ENCODE data around the gene TGM5.
"Not testable (repeated sequence)": the region's sequence is repeated elsewhere in the genome, so short reads cannot be mapped to it uniquely, and the experiment has no call there.

The TGM5 gene

GRCh38 chr15:43244092-43244491 is 22.6 kb downstream of the TGM5 start:
- DNase-seq (ENCODE audit: low read depth): no peak

DNA sequence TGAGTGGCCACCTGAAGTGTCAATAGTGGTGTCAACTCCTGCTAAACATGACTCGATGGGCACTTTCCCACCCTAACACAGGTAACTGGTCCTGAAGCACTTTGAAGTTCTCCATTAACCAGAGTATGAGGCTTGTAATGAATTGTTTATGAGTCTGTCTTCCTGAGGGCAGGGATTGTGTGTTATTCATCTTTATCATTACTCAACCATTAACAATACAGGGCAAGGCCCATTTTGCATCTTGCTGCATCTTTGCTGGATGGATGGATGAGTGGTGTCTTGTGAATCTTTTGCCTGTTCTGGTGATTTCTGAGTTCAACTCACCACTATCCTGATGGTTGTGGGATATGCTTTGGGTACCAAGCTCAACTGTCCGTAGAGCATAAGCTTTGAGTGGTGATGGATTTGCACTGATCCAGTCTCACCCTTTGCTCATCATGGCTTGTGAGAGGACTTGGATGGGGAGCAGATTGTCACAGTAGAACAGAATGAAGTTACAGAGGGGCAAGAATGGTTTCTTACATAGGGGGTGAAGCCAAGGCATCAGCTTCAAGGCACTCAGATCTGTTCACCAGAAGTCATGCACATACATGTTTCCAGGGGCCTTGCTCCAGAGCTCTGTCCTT is 23.6 kb downstream of the TGM5 start:
- no peak for DNase-seq (ENCODE audit: low read depth)

GRCh38 chr15:43242616-43243015 is 24.1 kb downstream of the TGM5 start:
- DNase-seq (ENCODE audit: low read depth): no peak

DNA sequence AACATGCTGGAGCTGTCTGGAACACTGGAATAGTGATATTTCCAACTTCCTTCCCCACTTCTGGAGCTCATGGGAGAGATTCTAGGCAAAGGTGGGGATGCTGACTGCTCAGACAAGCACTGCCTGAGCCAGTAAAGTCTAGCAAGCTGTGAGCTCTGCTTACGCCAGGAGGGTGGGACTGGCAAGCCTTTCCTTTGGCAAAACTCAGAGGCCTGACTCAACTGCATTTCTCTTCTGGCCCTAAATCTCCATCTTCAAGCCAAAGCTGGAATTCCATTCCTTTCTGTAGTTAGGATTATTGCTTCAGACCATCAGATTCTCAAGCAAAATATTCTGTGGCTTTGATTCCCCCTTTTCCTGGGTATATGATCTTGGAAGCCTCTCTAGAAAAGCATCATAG is 25.6 kb downstream of the TGM5 start:
- no peak for DNase-seq (ENCODE audit: low read depth)

- DNase-seq (ENCODE audit: low read depth): no peak
Measured at GRCh38 chr15:43239732-43240491, 26.8 kb downstream of the TGM5 start.

- DNase-seq (ENCODE audit: low read depth): no peak
Measured at GRCh38 chr15:43238671-43239131, 28.0 kb downstream of the TGM5 start.

DNA sequence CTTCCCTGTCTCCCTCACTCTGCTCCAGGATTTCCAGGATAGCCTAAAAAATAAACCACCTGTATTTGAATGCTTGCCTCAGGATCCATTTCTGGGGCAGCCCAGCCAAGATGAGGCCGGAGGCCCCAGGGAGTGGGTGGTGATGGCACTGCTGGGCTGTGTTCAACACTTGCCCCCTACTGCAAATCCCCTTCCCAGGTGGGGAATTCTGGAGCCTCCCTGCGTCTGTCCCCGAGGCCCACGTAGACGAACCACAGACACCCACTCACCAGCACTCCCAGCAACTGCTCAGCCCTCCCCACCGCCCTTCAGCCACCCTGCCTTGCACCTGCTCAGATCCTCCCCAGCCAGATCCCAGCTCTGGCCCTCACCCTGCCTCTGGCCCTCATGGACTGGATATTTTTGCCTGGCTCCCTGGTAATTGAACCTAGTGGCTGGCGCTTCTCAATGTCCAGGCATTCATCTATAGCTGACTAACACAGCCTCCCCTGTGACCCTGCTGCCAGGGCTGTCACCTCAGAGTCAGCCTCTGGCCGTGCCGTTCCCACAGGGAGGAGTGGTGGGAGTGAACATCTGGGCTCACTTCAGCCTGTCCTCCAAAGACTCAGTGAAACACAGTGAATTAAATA is 28.8 kb downstream of the TGM5 start:
- no peak for DNase-seq (ENCODE audit: low read depth)

DNA sequence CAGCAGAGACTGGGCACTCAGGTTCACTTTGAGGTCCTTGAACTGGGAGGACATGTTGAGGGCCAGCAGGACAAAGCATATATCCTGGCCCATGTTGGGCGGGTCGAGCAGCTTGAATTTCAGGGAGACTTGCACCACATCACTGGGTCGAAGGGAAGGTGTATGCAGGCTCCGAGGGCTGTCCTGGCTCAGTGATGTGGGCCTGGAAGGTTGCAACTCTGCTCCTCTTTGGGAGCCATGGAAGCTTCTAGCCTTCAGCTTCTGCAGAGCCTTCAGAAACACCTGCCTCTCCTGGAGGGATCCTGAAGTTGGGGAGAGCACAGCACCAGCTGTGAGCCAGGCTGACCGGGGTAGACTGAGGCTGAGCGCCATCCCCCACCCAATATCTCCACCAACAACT is 31.2 kb downstream of the TGM5 start:
- DNase-seq (ENCODE audit: low read depth): no peak

- no peak for DNase-seq (ENCODE audit: low read depth)
Measured at GRCh38 chr15:43232289-43232874, 34.3 kb downstream of the TGM5 start.

- DNase-seq (ENCODE audit: low read depth): no peak
Measured at GRCh38 chr15:43230640-43231115, 36.0 kb downstream of the TGM5 start.

GRCh38 chr15:43229977-43230376 is 36.8 kb downstream of the TGM5 start:
- no peak for DNase-seq (ENCODE audit: low read depth)

DNA sequence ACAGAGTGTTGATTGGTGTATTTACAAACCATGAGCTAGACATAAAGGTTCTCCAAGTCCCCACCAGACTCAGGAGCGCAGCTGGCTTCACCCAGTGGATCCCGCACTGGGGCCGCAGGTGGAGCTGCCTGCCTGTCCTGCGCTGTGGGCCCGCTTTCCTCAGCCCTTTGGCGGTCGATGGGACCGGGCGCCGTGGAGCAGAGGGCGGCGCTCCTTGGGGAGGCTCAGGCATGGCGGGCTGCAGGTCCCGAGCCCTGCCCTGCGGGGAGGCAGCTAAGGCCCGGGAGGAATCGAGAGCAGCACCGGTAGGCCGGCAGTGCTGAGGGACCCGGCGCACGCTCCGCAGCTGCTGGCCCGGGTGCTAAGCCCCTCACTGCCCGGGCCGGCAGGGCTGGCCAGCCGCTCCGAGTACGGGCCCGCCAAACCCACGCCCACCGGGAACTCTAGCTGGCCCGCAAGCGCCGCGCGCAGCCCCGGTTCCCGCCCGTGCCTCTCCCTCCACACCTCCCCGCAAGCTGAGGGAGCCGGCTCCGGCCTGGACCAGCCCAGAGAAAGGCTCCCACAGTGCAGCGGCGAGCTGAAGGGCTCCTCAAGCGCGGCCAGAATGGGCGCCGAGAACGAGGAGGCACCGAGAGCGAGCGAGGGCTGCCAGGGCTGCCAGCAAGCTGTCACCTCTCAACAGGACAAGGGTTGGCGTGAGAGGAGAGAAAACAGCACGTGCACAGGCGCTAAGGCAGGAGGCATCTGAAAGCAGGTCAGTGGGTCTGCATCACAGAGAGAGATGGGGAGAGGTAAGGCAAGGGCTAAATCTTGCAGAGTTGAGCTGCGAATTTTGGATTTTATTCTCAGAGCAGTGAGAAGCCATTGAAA is 40.1 kb downstream of the TGM5 start:
- DNase-seq (ENCODE audit: low read depth): no peak

DNA sequence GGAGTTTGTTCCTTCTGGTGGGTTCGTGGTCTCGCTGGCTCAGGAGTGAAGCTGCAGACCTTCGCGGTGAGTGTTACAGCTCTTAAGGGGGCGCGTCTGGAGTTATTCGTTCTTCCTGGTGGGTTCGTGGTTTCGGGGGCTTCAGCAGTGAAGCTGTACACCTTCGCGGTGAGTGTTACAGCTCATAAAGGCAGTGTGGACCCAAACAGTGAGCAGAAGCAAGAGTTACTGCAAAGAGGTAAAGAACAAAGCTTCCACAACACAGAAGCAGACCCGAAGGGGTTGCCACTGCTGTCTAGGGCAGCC is 40.8 kb downstream of the TGM5 start:
- DNase-seq (ENCODE audit: low read depth): not testable (repeated sequence)

DNA sequence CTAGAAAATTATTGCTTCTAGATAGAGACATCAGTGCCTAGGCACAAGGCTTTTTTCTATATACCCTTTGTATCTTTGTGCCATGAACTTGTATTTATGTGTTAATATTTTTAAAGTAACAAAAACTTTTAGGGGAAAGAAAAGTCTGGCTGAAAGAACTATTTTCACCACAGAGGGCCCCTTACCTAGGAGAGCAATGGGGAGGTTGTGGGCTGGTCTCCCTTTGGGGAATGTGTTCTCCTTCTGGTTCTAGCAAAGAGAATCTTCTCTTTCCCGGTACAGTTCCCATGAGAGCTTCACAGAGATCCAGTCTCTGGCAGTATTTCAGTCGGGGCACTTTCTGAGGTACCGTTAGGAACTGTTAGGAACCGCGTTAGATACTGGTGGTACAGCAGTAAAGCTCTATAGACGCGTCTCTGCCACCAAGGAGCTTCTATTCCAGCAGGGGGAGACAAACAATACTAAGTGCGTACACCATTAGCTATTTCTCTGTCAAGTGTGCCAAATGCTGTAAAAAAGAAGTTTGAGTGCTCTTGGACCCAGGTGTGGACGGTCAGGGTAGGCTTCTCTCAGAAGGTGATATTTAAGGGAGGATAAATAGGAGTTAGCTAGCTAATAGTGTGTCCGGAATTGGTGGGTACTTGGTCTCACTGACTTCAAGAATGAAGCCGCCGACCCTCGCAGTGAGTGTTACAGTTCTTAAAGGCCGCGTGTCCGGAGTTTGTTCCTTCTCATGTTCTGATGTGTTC is 41.4 kb downstream of the TGM5 start:
- DNase-seq (ENCODE audit: low read depth): no peak

DNA sequence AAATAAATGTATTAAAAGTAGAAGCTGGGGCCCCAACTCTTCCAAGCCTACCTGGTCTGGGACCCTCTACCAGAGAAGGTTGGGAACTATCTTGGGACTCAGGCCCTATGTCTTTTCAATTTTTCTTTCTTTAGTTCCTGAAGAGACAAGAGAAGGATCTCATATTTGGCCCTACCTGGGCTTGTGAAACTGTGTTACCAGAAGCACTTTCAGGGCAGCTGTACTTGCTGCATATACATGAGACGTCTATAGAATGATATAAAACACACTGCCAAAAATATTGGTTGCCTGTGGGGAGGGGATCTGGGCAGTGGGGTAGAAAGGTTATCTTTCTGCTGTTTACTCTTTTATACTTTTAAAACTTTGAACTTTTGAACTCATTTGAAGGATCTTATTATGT is 45.3 kb downstream of the TGM5 start:
- no peak for DNase-seq (ENCODE audit: low read depth)

- DNase-seq (ENCODE audit: low read depth): no peak
Measured at GRCh38 chr15:43220991-43221403, 45.7 kb downstream of the TGM5 start, which contains the start of gene EPB42. Gene EPB42, minus strand, starts transcription at chr15:43221018. Its CDS starts 193 bp downstream, at chr15:43220825.

- no peak for DNase-seq (ENCODE audit: low read depth)
Measured at GRCh38 chr15:43219929-43220928, 46.5 kb downstream of the TGM5 start.

DNA sequence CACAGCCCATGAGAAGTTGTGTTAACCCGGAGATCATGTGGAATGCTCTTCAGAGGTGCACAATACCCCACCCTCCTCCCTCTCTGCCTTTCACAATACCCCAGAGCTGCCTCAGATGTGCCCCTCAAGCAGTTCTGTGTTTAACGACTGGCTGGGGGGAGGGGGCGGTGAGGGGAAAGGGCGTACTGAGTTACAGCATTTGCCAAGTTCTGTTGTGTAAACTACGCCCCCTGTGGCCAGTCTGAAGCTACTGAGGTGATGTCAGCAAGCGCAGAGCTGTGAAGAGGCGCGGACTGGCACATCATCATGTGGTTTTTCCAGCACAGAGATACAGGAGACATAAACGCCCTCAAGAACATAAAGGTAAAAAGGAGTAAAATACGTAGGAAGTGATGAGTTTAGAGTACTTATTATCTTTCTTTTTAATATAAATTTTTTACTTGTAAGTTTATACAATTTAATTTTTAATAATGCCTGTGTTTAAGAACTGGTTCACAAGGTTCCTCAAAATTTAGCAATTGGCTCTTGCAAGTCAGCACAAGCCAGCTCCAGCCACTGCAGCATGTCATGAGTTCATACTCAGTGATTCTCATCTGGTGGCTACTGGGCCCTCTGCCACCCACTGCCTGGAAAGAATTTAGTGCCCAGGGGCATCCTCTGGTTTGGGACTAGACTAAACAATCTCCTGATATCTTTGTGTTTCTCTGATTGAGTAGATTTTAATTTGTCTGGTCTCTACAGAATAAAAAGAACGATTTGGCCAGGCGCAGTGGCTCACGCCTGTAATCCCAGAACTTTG is 47.6 kb downstream of the TGM5 start:
- DNase-seq (ENCODE audit: low read depth): no peak

DNA sequence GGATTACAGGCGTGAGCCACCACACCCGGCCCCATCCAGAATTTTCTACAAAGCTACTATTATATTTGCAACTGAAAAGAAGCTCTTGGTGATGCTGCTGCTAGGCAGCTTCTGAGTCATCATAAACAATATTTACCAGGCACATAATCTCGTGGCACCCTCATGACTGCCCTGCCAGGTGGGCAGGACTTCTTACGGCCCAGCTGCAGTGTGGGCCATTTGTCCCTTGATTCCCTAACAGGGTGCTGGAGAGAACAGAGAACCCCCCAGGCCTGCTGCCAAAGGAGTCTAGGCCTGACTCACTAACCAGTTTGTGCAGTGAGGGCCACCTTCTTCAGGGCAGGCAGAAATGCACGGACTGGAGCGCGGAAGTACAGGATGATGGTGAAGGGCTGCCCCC is 50.8 kb downstream of the TGM5 start:
- DNase-seq (ENCODE audit: low read depth): no peak

Measured in stimulated activated CD8-positive, alpha-beta memory T cell treated with anti-CD3 and anti-CD28 coated beads, Interleukin-15, amount 100 ng/mL, for 24 hours (primary cell).